HEK293T (cell line): ENCODE results near the gene OR1K1.

ENCODE experiments used
- ARNT ChIP-seq: fragments of 450-650 bp; IDR thresholded peaks from 2 replicates; pipeline ENCODE4 v1.6.1; 2017; ENCODE audit warnings: mild to moderate bottlenecking
- HDGF ChIP-seq: fragments of 450-650 bp; IDR thresholded peaks from 2 replicates; pipeline ENCODE4 v1.6.1; 2017; ENCODE audit warnings: antibody characterized with exemption, borderline replicate concordance

GRCh38 chr9:122779181-122779580 lies 20.7 kb upstream of the OR1K1 start:
- TF ChIP-seq ARNT (no peak), HDGF (no peak)
